HG03432 (cell line): Measurements from ENCODE around the gene STARD9.
"Not testable (repeated sequence)": the region's sequence is repeated elsewhere in the genome, so short reads cannot be mapped to it uniquely, and the experiment has no call there.

Source experiments
- ATAC-seq: cut with Tn5 transposase; IDR thresholded peaks from one replicate; pipeline ENCODE4 v1.9.1; 2021; ENCODE audit warnings: mild to moderate bottlenecking, moderate library complexity; ENCODE audit not compliant: unreplicated experiment

STARD9 gene

DNA sequence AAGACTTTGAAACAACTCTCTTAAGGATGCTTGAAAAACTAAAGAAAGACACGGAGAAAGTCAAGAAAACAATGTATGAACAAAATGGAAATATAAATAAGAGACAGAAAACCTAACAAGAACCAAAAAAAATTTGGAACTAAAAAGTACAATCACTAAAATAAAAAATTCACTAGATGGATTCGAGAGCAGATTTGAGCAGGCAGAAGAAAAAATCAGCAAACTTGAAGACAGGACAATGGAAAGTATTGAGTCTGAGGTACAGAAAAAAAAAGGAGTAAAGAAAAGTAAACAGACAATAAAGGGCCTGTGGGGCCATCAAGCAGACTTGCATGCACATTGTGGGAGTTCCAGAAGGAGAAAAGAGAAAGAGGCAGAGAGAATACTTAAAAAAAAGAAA lies 174.9 kb downstream of the STARD9 start:
- ATAC-seq = no peak

DNA sequence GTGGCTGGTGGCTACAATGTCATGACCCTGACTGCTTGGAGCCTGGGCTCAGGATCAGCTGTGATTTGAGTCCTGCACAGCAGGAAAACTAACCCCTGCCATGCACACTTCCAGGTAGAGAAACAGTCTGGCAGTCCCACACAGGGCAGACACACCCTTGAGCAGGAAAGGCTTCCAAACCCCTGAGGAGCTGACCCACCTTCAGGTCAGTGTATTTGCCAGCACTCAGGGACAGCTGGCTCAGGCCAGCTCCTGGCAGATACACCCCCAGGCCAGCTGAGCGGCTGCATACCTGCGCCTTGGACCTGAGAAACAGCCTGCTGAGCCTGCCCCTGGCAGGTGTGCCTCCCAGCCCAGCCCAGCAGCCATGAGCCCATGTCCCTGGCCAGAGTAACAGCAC lies 183.7 kb downstream of the STARD9 start:
- no peak for ATAC-seq

DNA sequence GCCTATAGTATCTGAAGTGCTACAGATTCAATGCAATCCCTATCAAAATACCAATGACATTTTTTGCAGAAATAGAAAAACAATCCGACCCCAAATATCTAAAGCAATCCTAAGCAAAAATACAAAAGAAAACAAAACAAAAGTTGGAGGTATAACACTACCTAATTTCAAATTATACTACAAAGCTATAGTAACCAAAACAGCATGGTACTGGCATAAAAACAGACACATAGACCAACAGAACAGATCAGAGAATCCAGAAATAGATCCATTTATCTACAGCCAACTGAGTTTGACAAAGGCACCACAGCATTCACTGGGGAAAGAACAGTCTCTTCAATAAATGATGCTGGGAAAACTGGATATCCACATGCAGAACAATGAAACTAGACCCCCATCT lies 185.4 kb downstream of the STARD9 start:
- no peak for ATAC-seq

- ATAC-seq = not testable (repeated sequence)
Observed at GRCh38 chr15:42761813-42762212, 186.4 kb downstream of the STARD9 start.

DNA sequence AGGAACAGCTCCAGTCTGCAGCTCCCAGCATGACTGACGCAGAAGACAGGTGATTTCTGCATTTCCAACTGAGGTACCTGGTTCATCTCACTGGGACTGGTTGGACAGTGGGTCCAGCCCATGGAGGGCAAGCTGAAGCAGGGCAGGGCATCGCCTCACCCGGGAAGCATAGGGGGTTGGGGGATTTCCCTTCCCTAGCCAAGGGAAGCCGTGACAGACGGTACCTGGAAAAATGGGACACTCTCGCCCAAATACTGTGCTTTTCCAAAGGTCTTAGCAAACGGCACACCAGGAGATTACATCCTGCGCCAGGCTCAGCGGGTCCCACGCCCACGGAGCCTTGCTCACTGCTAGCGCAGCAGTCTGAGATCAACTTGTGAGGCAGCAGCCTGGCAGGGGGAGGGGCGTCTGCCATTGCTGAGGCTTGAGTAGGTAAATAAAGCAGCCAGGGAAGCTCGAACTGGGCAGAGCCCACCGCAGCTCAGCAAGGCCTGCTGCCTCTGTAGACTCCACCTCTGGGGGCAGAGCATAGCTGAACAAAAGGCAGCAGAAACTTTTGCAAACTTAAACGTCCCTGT lies 188.8 kb downstream of the STARD9 start:
- ATAC-seq = not testable (repeated sequence)

DNA sequence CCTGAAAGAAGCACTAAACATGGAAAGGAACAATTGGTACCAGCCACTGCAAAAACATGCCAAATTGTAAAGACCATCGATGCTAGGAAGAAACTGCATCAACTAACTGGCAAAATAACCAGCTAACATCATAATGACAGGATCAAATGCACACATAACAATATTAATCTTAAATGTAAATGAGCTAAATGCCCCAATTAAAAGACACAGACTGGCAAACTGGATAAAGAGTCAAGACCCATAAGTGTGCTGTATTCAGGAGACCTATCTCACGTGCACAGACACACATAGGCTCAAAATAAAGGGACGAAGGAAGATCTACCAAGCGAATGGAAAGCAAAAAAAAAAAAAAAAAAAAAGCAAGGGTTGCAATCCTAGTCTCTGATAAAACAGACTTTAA lies 190.7 kb downstream of the STARD9 start:
- ATAC-seq = not testable (repeated sequence)
